A549 (cell line): ENCODE measurements around the gene PDE3A. TPM values are rescaled to one million over a fixed set of nuclear protein-coding genes. Genes with fewer than 3 reads are reported as not detected.

ENCODE experiments used
- ATAC-seq, 2 experiments: fragments of 200-7000 bp in 1 of 2; fragments of >200 bp in 1 of 2; cut with Nextera tagmentation in 1 of 2; cut with Tn5 transposase in 1 of 2; 3 replicates each; pipeline versions ENCODE4 v1.8.0 to v1.9.1; 2018 to 2020; ENCODE audit warnings: mild to moderate bottlenecking in 1 of 2, moderate library complexity in 1 of 2
- CTCF ChIA-PET: fragments of 300-600 bp; sonication (Branson Sonifier 250); formaldehyde crosslinking; extraction: SDS; loops from one replicate; lab custom pipeline; 2021; ENCODE audit warnings: antibody characterized with exemption, inconsistent platforms; lab: Yijun Ruan, JAX
- POLR2A ChIA-PET: fragments of 350-600 bp; formaldehyde crosslinking; extraction: SDS; loops from one replicate; lab custom pipeline; 2021; ENCODE audit warnings: antibody characterized with exemption, inconsistent platforms; lab: Yijun Ruan, JAX
- DNase-seq, 2 experiments: peaks; one replicate each; pipeline versions ENCODE4 v3.0.0 to v3.0.0-alpha.2; 2011 to 2016; ENCODE audit warnings: low read depth in 1 of 2, low spot score in 1 of 2
- FAIRE-seq: peaks from 2 replicates; lab custom pipeline; 2011; peaks lifted over from hg19 to GRCh38; lab: Jason Lieb, UNC
- H3K27ac ChIP-seq, 2 experiments: fragments of >200 bp; sonication (Bioruptor Twin); formaldehyde crosslinking; 3 replicates each; pipeline ENCODE4 v1.5.1; 2016 to 2017
- H3K4me1 ChIP-seq: fragments of >200 bp; sonication (Bioruptor Twin); formaldehyde crosslinking; 3 replicates; pipeline ENCODE4 v1.6.1; 2016
- H3K4me2 ChIP-seq: fragments of >200 bp; sonication (Bioruptor Twin); formaldehyde crosslinking; 3 replicates; pipeline ENCODE4 v1.6.1; 2016
- H3K4me3 ChIP-seq: fragments of >200 bp; sonication (Bioruptor Twin); formaldehyde crosslinking; 3 replicates; pipeline ENCODE4 v1.5.1; 2016
- H3K9me3 ChIP-seq: fragments of >200 bp; sonication (Bioruptor Twin); formaldehyde crosslinking; 3 replicates; pipeline ENCODE4 v1.6.1; 2016
- BHLHE40 ChIP-seq: IDR thresholded peaks from 2 replicates; pipeline ENCODE4 v1.6.1; 2012; ENCODE audit warnings: low read depth, low read length, inconsistent platforms
- CBX2 ChIP-seq: fragments of 200-600 bp; sonication (generic); IDR thresholded peaks from 2 replicates; pipeline ENCODE4 v1.6.1; 2016; ENCODE audit warnings: low read depth, mild to moderate bottlenecking, borderline replicate concordance
- CEBPB ChIP-seq, 2 experiments: fragments of >200 bp in 1 of 2; sonication (Bioruptor Twin) in 1 of 2; formaldehyde crosslinking in 1 of 2; IDR thresholded peaks; 2 replicates each; pipeline ENCODE4 v1.6.1; 2012 to 2016
- CTCF ChIP-seq: fragments of >200 bp; sonication (Bioruptor Twin); formaldehyde crosslinking; IDR thresholded peaks from 3 replicates; pipeline ENCODE4 v1.5.1; 2016
- EHF ChIP-seq: fragments of 250-450 bp; sonication (Bioruptor Pico); IDR thresholded peaks from 2 replicates; pipeline ENCODE4 v1.5.0; 2020; ENCODE audit warnings: mild to moderate bottlenecking
- FOSB ChIP-seq: fragments of 250-450 bp; sonication (Bioruptor Pico); IDR thresholded peaks from 2 replicates; pipeline ENCODE4 v1.5.0; 2020; ENCODE audit warnings: mild to moderate bottlenecking, moderate library complexity
- HEYL ChIP-seq: fragments of 250-450 bp; sonication (Bioruptor Pico); IDR thresholded peaks from 2 replicates; pipeline ENCODE4 v1.8.0; 2021; ENCODE audit warnings: mild to moderate bottlenecking, moderate library complexity
- HOXB5 ChIP-seq: fragments of 250-450 bp; sonication (Bioruptor Pico); IDR thresholded peaks from 2 replicates; pipeline ENCODE4 v1.5.0; 2020; ENCODE audit warnings: mild to moderate bottlenecking, moderate library complexity
- KDM1A ChIP-seq: fragments of 200-600 bp; sonication (generic); IDR thresholded peaks from 2 replicates; pipeline ENCODE4 v1.6.1; 2016; ENCODE audit warnings: low read depth, mild to moderate bottlenecking
- KDM5A ChIP-seq: fragments of 200-600 bp; sonication (generic); IDR thresholded peaks from 2 replicates; pipeline ENCODE4 v1.6.1; 2016; ENCODE audit warnings: antibody characterized with exemption, mild to moderate bottlenecking
- MYC ChIP-seq: IDR thresholded peaks from 2 replicates; pipeline ENCODE4 v1.6.1; 2012; ENCODE audit warnings: mild to moderate bottlenecking, inconsistent platforms, low read length, improper control_type of control experiment, borderline replicate concordance
- NFE2L2 ChIP-seq: fragments of 150-350 bp; conservative IDR thresholded peaks from 2 replicates; pipeline ENCODE4 v1.6.1; 2014; ENCODE audit warnings: low read length
- NPAS2 ChIP-seq: fragments of 250-450 bp; sonication (Bioruptor Pico); IDR thresholded peaks from 2 replicates; pipeline ENCODE4 v1.8.0; 2022; ENCODE audit warnings: mild to moderate bottlenecking, moderate library complexity, borderline replicate concordance
- POLR2AphosphoS2 ChIP-seq: conservative IDR thresholded peaks from 2 replicates; pipeline ENCODE4 v1.6.1; 2012; ENCODE audit warnings: low read length, improper control_type of control experiment, inconsistent platforms
- RARB ChIP-seq: fragments of 250-450 bp; sonication (Bioruptor Pico); IDR thresholded peaks from 2 replicates; pipeline ENCODE4 v1.8.0; 2021; ENCODE audit warnings: mild to moderate bottlenecking, moderate library complexity
- RCOR1 ChIP-seq: fragments of 150-350 bp; IDR thresholded peaks from 2 replicates; pipeline ENCODE4 v1.6.1; 2014; ENCODE audit warnings: antibody characterized with exemption, low read length, low read depth
- REST ChIP-seq: fragments of 200-600 bp; sonication (generic); IDR thresholded peaks from 2 replicates; pipeline ENCODE4 v1.6.1; 2016; ENCODE audit warnings: antibody characterized with exemption, mild to moderate bottlenecking, moderate library complexity
- TP53 ChIP-seq: fragments of 250-450 bp; sonication (Bioruptor Pico); IDR thresholded peaks from 2 replicates; pipeline ENCODE4 v1.5.0; 2021; ENCODE audit warnings: mild to moderate bottlenecking, moderate library complexity
- ZNF302 ChIP-seq: fragments of 250-450 bp; sonication (Bioruptor Pico); IDR thresholded peaks from 2 replicates; pipeline ENCODE4 v1.9.0; 2021; ENCODE audit warnings: inconsistent platforms, mild to moderate bottlenecking, moderate library complexity
- ZSCAN20 ChIP-seq: fragments of 250-450 bp; sonication (Bioruptor Pico); IDR thresholded peaks from 2 replicates; pipeline ENCODE4 v1.8.0; 2022; ENCODE audit warnings: mild to moderate bottlenecking, moderate library complexity
- WGBS: methylation state at CpG from one replicate; pipeline ENCODE4 v1.1.6; 2017; ENCODE audit errors: missing lambda C conversion rate; 5-methylcytosine and 5-hydroxymethylcytosine counted together
- polyA plus RNA-seq, 4 experiments: library from polyadenylated mRNA; depleted of rRNA in 3 of 4; stranded (reverse); fragments of >200 nt; fragmentation: RNase III in 1 of 4; extraction: RNeasy Plus Mini Kit Qiagen cat#74134 plus additional on column Dnase treatment in 1 of 4; gene quantifications; 2 replicates in 3 of 4; 3 replicates in 1 of 4; pipeline ENCODE4 v1.2.3, GENCODE V29; 2011 to 2017
- TF ChIP-seq, protein P1 (sequence below): fragments of 150-350 bp; IDR thresholded peaks from 2 replicates; pipeline ENCODE4 v1.6.1; 2014; ENCODE audit warnings: low read depth, mild to moderate bottlenecking, low read length

Gene PDE3A
- polyA plus RNA-seq, 2 of the 4 experiments (the other 2 are of a cell fraction): 7.6 to 12.7 TPM

GRCh38 chr12:20361416-20361815, 6.9 kb upstream of the PDE3A start:
- Histone ChIP-seq H3K4me2 (no peak overlapping the region), H3K27ac (no peak overlapping the region), H3K4me3 (no peak overlapping the region), H3K4me1 (no peaks in the 10 kb centered on the region), H3K9me3 (no peaks in the 10 kb centered on the region)
- DNase-seq (no peak), FAIRE-seq (no peak), ATAC-seq (no peak)
- no peak for TF ChIP-seq EHF (CRISPR knock-in tag)
- no peak for TF ChIP-seq KDM1A
- TF ChIP-seq TP53: no peak
- no peak for TF ChIP-seq RCOR1
- TF ChIP-seq RARB: no peak
- TF ChIP-seq, protein P1, sequence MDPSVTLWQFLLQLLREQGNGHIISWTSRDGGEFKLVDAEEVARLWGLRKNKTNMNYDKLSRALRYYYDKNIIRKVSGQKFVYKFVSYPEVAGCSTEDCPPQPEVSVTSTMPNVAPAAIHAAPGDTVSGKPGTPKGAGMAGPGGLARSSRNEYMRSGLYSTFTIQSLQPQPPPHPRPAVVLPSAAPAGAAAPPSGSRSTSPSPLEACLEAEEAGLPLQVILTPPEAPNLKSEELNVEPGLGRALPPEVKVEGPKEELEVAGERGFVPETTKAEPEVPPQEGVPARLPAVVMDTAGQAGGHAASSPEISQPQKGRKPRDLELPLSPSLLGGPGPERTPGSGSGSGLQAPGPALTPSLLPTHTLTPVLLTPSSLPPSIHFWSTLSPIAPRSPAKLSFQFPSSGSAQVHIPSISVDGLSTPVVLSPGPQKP: no peak
- no peak for TF ChIP-seq MYC
- no peak for TF ChIP-seq KDM5A
- no peak for TF ChIP-seq FOSB (CRISPR knock-in tag)
- TF ChIP-seq POLR2AphosphoS2: no peak
- TF ChIP-seq CBX2: no peak
- no peak for TF ChIP-seq ZNF302 (CRISPR knock-in tag)
- TF ChIP-seq CTCF: no peak
- TF ChIP-seq HEYL: no peak
- TF ChIP-seq ZSCAN20: no peak
- TF ChIP-seq HOXB5 (CRISPR knock-in tag): no peak
- no peak for TF ChIP-seq NPAS2 (CRISPR knock-in tag)
- TF ChIP-seq CEBPB (IDR thresholded peaks at IDR 0.05): no peak
- ChIA-PET CTCF (interaction anchor here (1.2 kb wide), 1 partner anchor 187 kb away, joined by 3 read pairs; no protein-coding TSS in a partner anchor), POLR2A (no interaction called here)
- WGBS: 85% methylated on average over 3 of the region's 3 CpGs

DNA sequence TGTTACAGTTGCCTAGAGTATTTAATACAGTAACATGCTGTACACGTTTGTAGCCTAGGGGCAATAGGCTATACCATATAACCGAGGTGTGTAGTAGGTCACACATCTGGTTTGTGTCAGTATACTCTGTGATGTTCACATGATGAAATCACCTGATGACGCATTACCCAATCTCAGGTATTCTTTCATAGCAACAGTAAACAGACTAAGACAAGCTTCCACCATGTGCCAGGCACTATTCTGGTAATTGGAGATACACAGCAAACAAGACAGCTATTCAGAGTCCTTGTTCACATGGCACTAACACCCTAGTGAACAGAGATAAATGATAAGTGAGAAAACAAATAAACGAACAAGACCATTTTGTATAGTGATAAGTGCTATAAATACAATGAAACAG, 3.8 kb upstream of the PDE3A start:
- no peak overlapping the region for H3K27ac ChIP-seq
- no peak for DNase-seq
- WGBS: 56% methylated on average over 4 of the region's 4 CpGs
- CTCF ChIA-PET: no interaction called here
- H3K9me3 ChIP-seq: no peaks in the 10 kb centered on the region
- POLR2A ChIA-PET: no interaction called here
- H3K4me1 ChIP-seq: peaks cover 7% of the 10 kb centered on the region; the same call in 2 of the 3 replicates
- no peak for FAIRE-seq
- no peak overlapping the region for H3K4me3 ChIP-seq
- no peak overlapping the region for H3K4me2 ChIP-seq
- no peak for ATAC-seq
- no peak for TF ChIP-seq MYC
- TF ChIP-seq BHLHE40: no peak
- TF ChIP-seq NFE2L2: no peak
- no peak for TF ChIP-seq REST
- TF ChIP-seq HEYL: no peak
